Smooth muscle cell (in vitro differentiated cells): ENCODE results near the gene ARID3B. TPM values are rescaled to one million over a fixed set of nuclear protein-coding genes. Genes with fewer than 3 reads are reported as not detected.
A peak's percentile ranks its signal among the peaks of the same experiment; 100 is the strongest.

Source experiments
- DNase-seq: peaks from one replicate; lab custom pipeline; 2025; ENCODE audit not compliant: unreplicated experiment; lab: John Stamatoyannopoulos, UW
- H2AFZ ChIP-seq: fragments of 200-600 bp; sonication (generic); 2 replicates; pipeline ENCODE4 v1.6.0; 2016; ENCODE audit warnings: antibody characterized with exemption, low read depth, mild to moderate bottlenecking
- H3F3A ChIP-seq: fragments of 200-600 bp; sonication (generic); 2 replicates; pipeline ENCODE4 v1.6.0; 2017; ENCODE audit warnings: antibody characterized with exemption, low read depth
- H3K27ac ChIP-seq: fragments of 200-600 bp; sonication (generic); 2 replicates; pipeline ENCODE4 v1.5.1; 2016; ENCODE audit warnings: low read depth, mild to moderate bottlenecking
- H3K27me3 ChIP-seq: fragments of 200-600 bp; sonication (generic); 2 replicates; pipeline ENCODE4 v1.6.1; 2016; ENCODE audit warnings: low read depth, mild to moderate bottlenecking
- H3K36me3 ChIP-seq: fragments of 200-600 bp; sonication (generic); 2 replicates; pipeline ENCODE4 v1.5.1; 2016; ENCODE audit warnings: low read depth
- H3K4me1 ChIP-seq: fragments of 200-600 bp; sonication (generic); 2 replicates; pipeline ENCODE4 v1.5.1; 2016; ENCODE audit warnings: low read depth
- H3K4me2 ChIP-seq: fragments of 200-600 bp; sonication (generic); 2 replicates; pipeline ENCODE4 v1.6.0; 2016; ENCODE audit warnings: mild to moderate bottlenecking
- H3K4me3 ChIP-seq: fragments of 200-600 bp; sonication (generic); 2 replicates; pipeline ENCODE4 v1.5.1; 2016; ENCODE audit warnings: mild to moderate bottlenecking
- H3K79me2 ChIP-seq: fragments of 200-600 bp; sonication (generic); 2 replicates; pipeline ENCODE4 v1.6.0; 2016; ENCODE audit warnings: low read depth, mild to moderate bottlenecking
- H3K9ac ChIP-seq: fragments of 200-600 bp; sonication (generic); 2 replicates; pipeline ENCODE4 v1.6.0; 2016; ENCODE audit warnings: low read depth
- H3K9me3 ChIP-seq: fragments of 200-600 bp; sonication (generic); replicated peaks from 2 replicates; pipeline ENCODE4 v1.5.1; 2016; ENCODE audit warnings: low read depth
- H4K20me1 ChIP-seq: fragments of 200-600 bp; sonication (generic); 2 replicates; pipeline ENCODE4 v1.6.0; 2016; ENCODE audit warnings: low read depth
- WGBS: methylation state at CpG from one replicate; pipeline ENCODE4 v1.1.7; 2016; ENCODE audit warnings: low lambda C conversion rate; 5-methylcytosine and 5-hydroxymethylcytosine counted together
- polyA plus RNA-seq: library from polyadenylated mRNA; unstranded; fragments of >200 nt; fragmentation: Nextera tagmentation; extraction: Ambion mirVana; gene quantifications from 2 replicates; pipeline ENCODE4 v1.2.1, GENCODE V29; 2016
- total RNA-seq: library from RNA; depleted of rRNA; stranded (reverse); fragments of >200 nt; gene quantifications from 2 replicates; pipeline ENCODE4 v1.2.3, GENCODE V29; 2014
- TF ChIP-seq, protein P1 (sequence below): fragments of 200-600 bp; sonication (generic); IDR thresholded peaks from 2 replicates; pipeline ENCODE4 v1.5.1; 2017; ENCODE audit warnings: borderline replicate concordance, mild to moderate bottlenecking, antibody characterized with exemption; ENCODE audit not compliant: insufficient read depth, poor library complexity, severe bottlenecking

Gene ARID3B
- total and polyA plus RNA-seq, 2 experiments from 2014 or later = 7.2 to 7.7 TPM

GRCh38 chr15:74620636-74621545, 79.9 kb downstream of the ARID3B start:
- Histone ChIP-seq H3K27ac (no peak overlapping the region), H3K4me1 (peaks cover 9% of the 10 kb centered on the region), H4K20me1 (peaks cover 96% of the 10 kb centered on the region), H3K79me2 (peaks cover 69% of the 10 kb centered on the region), H3K27me3 (no peaks in the 10 kb centered on the region), H2AFZ (no peak overlapping the region), H3K36me3 (peaks cover 7% of the 10 kb centered on the region), H3K9ac (no peak overlapping the region), H3F3A (peaks cover 5% of the 10 kb centered on the region), H3K4me3 (no peak overlapping the region), H3K9me3 (no peaks in the 10 kb centered on the region), H3K4me2 (no peak overlapping the region)
- WGBS = 74% methylated on average over 23 of the region's 23 CpGs
- DNase-seq = no peak
- TF ChIP-seq, protein P1, sequence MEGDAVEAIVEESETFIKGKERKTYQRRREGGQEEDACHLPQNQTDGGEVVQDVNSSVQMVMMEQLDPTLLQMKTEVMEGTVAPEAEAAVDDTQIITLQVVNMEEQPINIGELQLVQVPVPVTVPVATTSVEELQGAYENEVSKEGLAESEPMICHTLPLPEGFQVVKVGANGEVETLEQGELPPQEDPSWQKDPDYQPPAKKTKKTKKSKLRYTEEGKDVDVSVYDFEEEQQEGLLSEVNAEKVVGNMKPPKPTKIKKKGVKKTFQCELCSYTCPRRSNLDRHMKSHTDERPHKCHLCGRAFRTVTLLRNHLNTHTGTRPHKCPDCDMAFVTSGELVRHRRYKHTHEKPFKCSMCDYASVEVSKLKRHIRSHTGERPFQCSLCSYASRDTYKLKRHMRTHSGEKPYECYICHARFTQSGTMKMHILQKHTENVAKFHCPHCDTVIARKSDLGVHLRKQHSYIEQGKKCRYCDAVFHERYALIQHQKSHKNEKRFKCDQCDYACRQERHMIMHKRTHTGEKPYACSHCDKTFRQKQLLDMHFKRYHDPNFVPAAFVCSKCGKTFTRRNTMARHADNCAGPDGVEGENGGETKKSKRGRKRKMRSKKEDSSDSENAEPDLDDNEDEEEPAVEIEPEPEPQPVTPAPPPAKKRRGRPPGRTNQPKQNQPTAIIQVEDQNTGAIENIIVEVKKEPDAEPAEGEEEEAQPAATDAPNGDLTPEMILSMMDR = peak; percentile 73

GRCh38 chr15:74621546-74621920, 80.5 kb downstream of the ARID3B start:
- WGBS = 96% methylated on average over 10 of the region's 16 CpGs
- H3K9me3 ChIP-seq = no peaks in the 10 kb centered on the region
- H3K79me2 ChIP-seq = peaks cover 62% of the 10 kb centered on the region
- TF ChIP-seq, protein P1 = no peak
- H3K4me3 ChIP-seq = no peak overlapping the region
- H3K27ac ChIP-seq = no peak overlapping the region
- peaks cover 9% of the 10 kb centered on the region for H3K4me1 ChIP-seq
- no peak overlapping the region for H2AFZ ChIP-seq
- H3K4me2 ChIP-seq = no peak overlapping the region
- H3F3A ChIP-seq = peaks cover 5% of the 10 kb centered on the region
- H3K27me3 ChIP-seq = no peaks in the 10 kb centered on the region
- H3K9ac ChIP-seq = no peak overlapping the region
- peaks cover 7% of the 10 kb centered on the region for H3K36me3 ChIP-seq
- H4K20me1 ChIP-seq = peaks cover 98% of the 10 kb centered on the region
- no peak for DNase-seq

DNA sequence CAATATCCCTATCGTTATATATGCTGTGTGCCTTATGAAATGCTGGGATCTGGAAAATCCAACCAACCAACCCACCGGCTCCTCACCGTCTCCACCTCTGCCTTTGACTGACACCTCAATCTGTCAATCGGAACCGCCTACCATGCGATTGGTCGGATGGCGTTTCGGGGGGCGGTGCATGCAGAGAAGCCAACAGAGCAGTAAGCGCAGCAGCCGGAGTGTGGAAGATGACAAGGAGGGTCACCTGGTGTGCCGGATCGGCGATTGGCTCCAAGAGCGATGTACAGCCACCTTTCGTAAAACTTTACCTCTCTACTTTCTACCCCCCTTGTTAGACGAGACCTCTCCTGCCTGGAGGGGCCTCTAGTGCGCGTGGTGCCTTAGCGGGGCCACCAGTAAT, 80.9 kb downstream of the ARID3B start:
- Histone ChIP-seq H3K9ac (no peak overlapping the region), H4K20me1 (peaks cover 98% of the 10 kb centered on the region), H3K36me3 (peaks cover 7% of the 10 kb centered on the region), H3K79me2 (peaks cover 58% of the 10 kb centered on the region), H3F3A (peaks cover 5% of the 10 kb centered on the region), H2AFZ (no peak overlapping the region), H3K27ac (no peak overlapping the region), H3K4me1 (peaks cover 6% of the 10 kb centered on the region), H3K27me3 (no peaks in the 10 kb centered on the region), H3K4me3 (no peak overlapping the region), H3K9me3 (no peaks in the 10 kb centered on the region), H3K4me2 (no peak overlapping the region)
- no peak for DNase-seq
- TF ChIP-seq, protein P1 = no peak
- WGBS = 95% methylated on average over 21 of the region's 21 CpGs
